CD4-positive, alpha-beta T cell (primary cell): ENCODE results near the gene ST6GAL1. TPM values are rescaled to one million over a fixed set of nuclear protein-coding genes. Genes with fewer than 3 reads are reported as not detected.

Source experiments
- ATAC-seq: fragments of 200-7000 bp; cut with Tn5 transposase; one replicate; pipeline ENCODE4 v1.10.0; 2022; ENCODE audit warnings: mild to moderate bottlenecking; ENCODE audit not compliant: poor library complexity
- CTCF ChIA-PET: fragments of 350-600 bp; sonication (Branson Sonifier 250); formaldehyde crosslinking; loops from one replicate; lab custom pipeline; 2021; ENCODE audit warnings: antibody characterized with exemption, inconsistent platforms; lab: Charles Lee
- POLR2A ChIA-PET: fragments of 350-600 bp; sonication (Branson Sonifier 250); formaldehyde crosslinking; loops from one replicate; lab custom pipeline; 2021; ENCODE audit warnings: antibody characterized with exemption, inconsistent platforms; lab: Charles Lee
- DNase-seq, 14 experiments: peaks; one replicate each; pipeline ENCODE4 v3.0.0-alpha.2; 2013 to 2020; ENCODE audit warnings: mixed read lengths in 2 of 14
- H3K27ac ChIP-seq, 2 donors: one replicate each; pipeline versions ENCODE4 v1.5.1 to v1.7.0; 2013; ENCODE audit warnings: low read length in 2 of 2, low read depth in 1 of 2, mild to moderate bottlenecking in 1 of 2
- H3K27me3 ChIP-seq, 2 experiments: 1 replicate in 1 of 2; 2 replicates in 1 of 2; pipeline versions ENCODE4 v1.6.1 to v1.7.0; 2013; ENCODE audit warnings: low read length in 2 of 2, control low read depth in 1 of 2, mild to moderate bottlenecking in 1 of 2, moderate library complexity in 1 of 2; ENCODE audit not compliant: insufficient read depth in 2 of 2, control insufficient read depth in 1 of 2
- H3K36me3 ChIP-seq: one replicate; pipeline ENCODE4 v1.6.1; 2013; ENCODE audit warnings: low read length, control low read depth; ENCODE audit not compliant: insufficient read depth
- H3K4me1 ChIP-seq: one replicate; pipeline ENCODE4 v1.6.1; 2013; ENCODE audit warnings: low read length, control low read depth; ENCODE audit not compliant: insufficient read depth
- H3K4me3 ChIP-seq: one replicate; pipeline ENCODE4 v1.5.1; 2013; ENCODE audit warnings: mild to moderate bottlenecking, low read length, moderate library complexity
- H3K9me3 ChIP-seq, 2 experiments: 1 replicate in 1 of 2; 2 replicates in 1 of 2; pipeline versions ENCODE4 v1.6.1 to v1.7.0; 2013; ENCODE audit warnings: low read length in 2 of 2, mild to moderate bottlenecking in 2 of 2, control low read depth in 1 of 2, moderate library complexity in 1 of 2; ENCODE audit not compliant: control insufficient read depth in 1 of 2, insufficient read depth in 1 of 2
- H3K27ac Mint-ChIP-seq: one replicate; pipeline ENCODE4 v1.8.0; 2020; ENCODE audit warnings: mixed read lengths
- H3K27me3 Mint-ChIP-seq: one replicate; pipeline ENCODE4 v1.8.0; 2021; ENCODE audit warnings: mixed read lengths
- H3K36me3 Mint-ChIP-seq: one replicate; pipeline ENCODE4 v1.8.0; 2021; ENCODE audit warnings: low read depth, mixed read lengths
- H3K4me1 Mint-ChIP-seq: one replicate; pipeline ENCODE4 v1.8.0; 2021; ENCODE audit warnings: low read depth, mixed read lengths
- H3K4me3 Mint-ChIP-seq: one replicate; pipeline ENCODE4 v1.8.0; 2020; ENCODE audit warnings: mild to moderate bottlenecking, mixed read lengths
- H3K9me3 Mint-ChIP-seq: one replicate; pipeline ENCODE4 v1.8.0; 2020; ENCODE audit warnings: mixed read lengths
- CTCF ChIP-seq: fragments of 200-600 bp; IDR thresholded peaks from one replicate; pipeline ENCODE4 v1.8.0; 2022; ENCODE audit warnings: antibody characterized with exemption, mild to moderate bottlenecking
- intact Hi-C, 2 experiments: fragments of 100-400 bp; cut with DNase I in 1 of 2; cut with micrococcal nuclease in 1 of 2; formaldehyde crosslinking; loops; one replicate each; pipeline versions ENCODE4 v1.15.1 to v1.9.0; 2023 to 2025; cut with DNase I, micrococcal nuclease
- total RNA-seq, 174 experiments: library from RNA in 2 of 174; stranded (reverse) in 2 of 174; gene quantifications; one replicate each; pipeline ENCODE4 v1.2.3 and lab custom pipeline; 2021 to 2026

Gene ST6GAL1
- total RNA-seq, 2 experiments from 2014 or later: 27.6 to 29.1 TPM

GRCh38 chr3:187040516-187041361 lies 110.4 kb downstream of the ST6GAL1 start:
- DNase-seq (no peak), ATAC-seq (no peak)
- no peak for TF ChIP-seq CTCF
- POLR2A ChIA-PET: interaction anchor here (1.0 to 12.6 kb wide), 7 partner anchors 12 to 258 kb away, joined by 3 to 180 read pairs (median 4); partner anchors contain the start of gene EIF4A2
- H3K27ac Mint-ChIP-seq: peak overlapping the region; percentile 93
- peaks cover 85% of the 10 kb centered on the region for H3K36me3 Mint-ChIP-seq
- Histone ChIP-seq H3K27ac (peak overlapping the region; percentile 75 to 84), H3K27me3 (no peaks in the 10 kb centered on the region), H3K4me1 (peaks cover 65% of the 10 kb centered on the region), H3K4me3 (no peak overlapping the region), H3K9me3 (peaks cover 0 to 6% of the 10 kb centered on the region in 2 experiments), H3K36me3 (peaks cover 72% of the 10 kb centered on the region)
- H3K27me3 Mint-ChIP-seq: no peaks in the 10 kb centered on the region
- H3K9me3 Mint-ChIP-seq: peaks cover 2% of the 10 kb centered on the region
- CTCF ChIA-PET: interaction anchor here (0.9 to 1.8 kb wide), 3 partner anchors 13 to 109 kb away, joined by 3 to 6 read pairs (median 3); partner anchors contain the start of gene RPL39L
- intact Hi-C loops: loop anchor here in 1 of 2 experiments (1.0 to 5.0 kb wide), 2 partner anchors 14 to 38 kb away; no protein-coding TSS in a partner anchor
- H3K4me1 Mint-ChIP-seq: peaks cover 80% of the 10 kb centered on the region
- H3K4me3 Mint-ChIP-seq: peak overlapping the region; percentile 11

GRCh38 chr3:187041362-187042307 lies 111.3 kb downstream of the ST6GAL1 start:
- peaks cover 83% of the 10 kb centered on the region for H3K4me1 Mint-ChIP-seq
- H3K27ac Mint-ChIP-seq: peak overlapping the region; percentile 93
- H3K4me3 Mint-ChIP-seq: peak overlapping the region; percentile 40
- H3K36me3 Mint-ChIP-seq: peaks cover 85% of the 10 kb centered on the region
- Histone ChIP-seq H3K4me1 (peaks cover 70% of the 10 kb centered on the region), H3K36me3 (peaks cover 81% of the 10 kb centered on the region), H3K27me3 (no peaks in the 10 kb centered on the region), H3K9me3 (no peaks in the 10 kb centered on the region), H3K27ac (peak overlapping the region; percentile 75 to 84), H3K4me3 (no peak overlapping the region)
- intact Hi-C loops: loop anchor here (1.0 to 5.0 kb wide), 3 partner anchors 15 to 39 kb away; no protein-coding TSS in a partner anchor
- CTCF ChIA-PET: interaction anchor here (0.7 to 1.8 kb wide), 3 partner anchors 14 to 110 kb away, joined by 3 to 6 read pairs (median 4); no protein-coding TSS in a partner anchor
- ATAC-seq (peak; percentile 96), DNase-seq (peak in 12 of 14 experiments; percentile 24 to 84 (median 54))
- no peaks in the 10 kb centered on the region for H3K9me3 Mint-ChIP-seq
- POLR2A ChIA-PET: interaction anchor here (0.7 to 12.6 kb wide), 8 partner anchors 13 to 258 kb away, joined by 3 to 180 read pairs (median 3); partner anchors contain the start of gene EIF4A2
- TF ChIP-seq CTCF: no peak
- H3K27me3 Mint-ChIP-seq: no peaks in the 10 kb centered on the region
